HTERT RPE-1 (cell line): ENCODE measurements around the gene NAMPT.
"Not testable (repeated sequence)": the region's sequence is repeated elsewhere in the genome, so short reads cannot be mapped to it uniquely, and the experiment has no call there.

Experiments
- in situ Hi-C: fragments of 300-500 bp; cut with MboI; formaldehyde crosslinking; loops from 4 replicates; pipeline ENCODE4 v1.14.3; 2020; ENCODE audit warnings: low sequenced_read_pairs

The NAMPT gene

GRCh38 chr7:106305732-106306131 lies 20.9 kb upstream of the NAMPT start:
- in situ Hi-C loops, result no loop called here

DNA sequence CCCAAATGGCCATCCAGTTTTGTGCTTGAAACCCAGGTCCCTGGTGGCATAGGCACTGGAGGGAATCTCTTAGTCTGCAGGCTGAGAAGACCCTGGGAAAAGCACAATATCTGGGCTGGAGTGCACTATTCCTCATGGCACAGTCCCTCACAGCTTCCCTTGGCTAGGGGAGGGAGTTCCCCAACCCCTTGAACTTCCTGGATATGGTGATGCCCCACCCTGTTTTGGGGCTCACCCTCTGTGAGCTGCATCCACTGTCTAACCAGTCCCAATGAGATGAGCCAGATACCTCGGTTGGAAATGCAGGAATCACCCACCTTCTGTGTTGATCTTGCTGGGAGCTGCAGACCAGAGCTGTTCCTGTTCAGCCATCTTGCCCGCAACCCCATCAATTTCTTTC lies 19.8 kb upstream of the NAMPT start:
- in situ Hi-C loops, result no loop called here

- in situ Hi-C loops, result not testable (repeated sequence)
These were observed 13.8 kb upstream of the NAMPT start for GRCh38 chr7:106298631-106299030.

- in situ Hi-C loops, result not testable (repeated sequence)
These were observed 13.4 kb upstream of the NAMPT start for GRCh38 chr7:106298155-106298554.

- in situ Hi-C loops, result no loop called here
These were observed 9.6 kb upstream of the NAMPT start for GRCh38 chr7:106294334-106294733.

GRCh38 chr7:106291247-106291646 lies 6.5 kb upstream of the NAMPT start:
- in situ Hi-C loops, result no loop called here

- in situ Hi-C loops, result no loop called here
These were observed 5.5 kb upstream of the NAMPT start for GRCh38 chr7:106290319-106290718.

- in situ Hi-C loops, result no loop called here
These were observed 5.1 kb upstream of the NAMPT start for GRCh38 chr7:106289848-106290247.

GRCh38 chr7:106288263-106288662 lies 3.5 kb upstream of the NAMPT start:
- in situ Hi-C loops, result no loop called here

DNA sequence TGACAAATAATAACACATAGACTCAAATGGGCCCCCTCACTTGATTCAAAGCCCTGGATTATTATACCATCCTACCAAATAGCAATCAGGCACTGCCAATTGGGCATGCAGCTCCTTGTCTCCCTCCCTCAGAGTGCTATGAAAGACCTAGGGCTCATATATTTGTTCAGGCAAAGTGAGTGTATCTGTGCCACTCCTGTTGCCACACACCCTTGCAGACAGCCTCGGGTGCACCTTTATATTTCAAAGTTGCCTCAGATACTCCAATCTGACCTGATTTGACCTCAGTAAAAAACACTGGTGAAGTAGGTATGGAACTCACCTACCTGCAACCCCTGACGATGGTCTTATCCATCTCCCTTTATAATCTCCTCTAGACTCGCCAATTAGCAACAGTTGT lies 3.0 kb upstream of the NAMPT start:
- in situ Hi-C loops, result no loop called here

- in situ Hi-C loops, result no loop called here
These were observed 1.2 kb upstream of the NAMPT start for GRCh38 chr7:106285855-106286492.

DNA sequence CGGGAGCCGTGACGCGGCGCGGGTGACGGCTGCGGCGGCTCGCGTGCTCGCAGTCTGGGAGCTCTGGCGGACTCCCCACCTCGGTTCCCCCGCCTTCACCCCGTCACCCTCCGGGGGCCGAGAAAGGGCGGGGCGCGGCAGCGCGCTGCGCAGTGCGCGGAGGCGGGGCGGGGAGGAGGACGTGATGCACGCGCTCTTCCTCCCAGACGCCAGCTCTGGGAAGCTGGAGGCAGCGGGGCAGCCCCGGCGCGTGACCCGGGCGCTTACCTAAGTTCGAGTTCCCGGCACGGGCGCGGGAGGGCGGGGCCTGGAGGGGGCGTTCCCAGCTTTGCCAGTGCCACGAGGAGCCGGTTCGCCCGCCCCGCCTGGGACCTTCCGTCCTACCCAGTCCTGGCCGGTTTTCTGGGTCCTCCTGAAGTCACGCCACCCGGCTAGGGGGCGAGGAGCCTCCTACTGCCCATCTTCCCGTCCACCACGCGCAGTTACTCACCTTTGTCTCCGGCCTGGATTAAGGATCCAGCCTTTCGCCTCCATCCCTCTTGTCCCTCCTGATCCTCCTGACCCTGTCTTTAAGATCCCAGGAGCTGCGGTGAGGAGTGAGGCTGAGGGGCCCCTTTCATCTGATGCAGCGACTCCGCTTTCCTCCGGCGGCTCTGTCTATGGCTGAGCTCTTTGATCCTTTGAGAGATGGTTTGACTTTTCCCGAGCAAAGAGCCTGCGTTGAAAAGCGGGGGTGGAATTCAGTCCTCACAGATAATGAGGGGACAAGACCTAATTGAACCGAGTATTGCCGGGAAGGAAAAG lies 470 bp upstream of the NAMPT start:
- in situ Hi-C loops, result no loop called here

GRCh38 chr7:106283831-106284713 lies 711 bp downstream of the NAMPT start:
- in situ Hi-C loops, result no loop called here

- in situ Hi-C loops, result no loop called here
These were observed 1.3 kb downstream of the NAMPT start for GRCh38 chr7:106283501-106283830.

- in situ Hi-C loops, result no loop called here
These were observed 1.9 kb downstream of the NAMPT start for GRCh38 chr7:106282852-106283251.

DNA sequence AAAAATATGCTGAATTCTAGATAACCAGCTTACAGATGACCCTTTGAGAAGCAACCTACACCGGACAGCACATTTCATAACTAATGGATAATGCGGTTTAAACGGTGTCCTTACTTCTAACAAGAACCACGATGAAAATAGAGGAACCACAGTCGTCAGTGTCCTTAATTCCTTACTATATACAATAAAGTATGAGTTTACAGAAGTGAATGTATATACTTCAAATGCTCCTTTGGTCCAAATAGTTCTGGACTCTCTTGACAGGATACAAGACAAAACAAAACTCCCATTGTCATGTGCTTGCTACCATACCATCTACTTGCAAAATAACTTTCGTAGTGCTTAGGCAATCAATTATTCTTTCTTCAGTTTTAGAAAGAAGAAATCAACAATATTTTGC lies 2.4 kb downstream of the NAMPT start:
- in situ Hi-C loops, result no loop called here

DNA sequence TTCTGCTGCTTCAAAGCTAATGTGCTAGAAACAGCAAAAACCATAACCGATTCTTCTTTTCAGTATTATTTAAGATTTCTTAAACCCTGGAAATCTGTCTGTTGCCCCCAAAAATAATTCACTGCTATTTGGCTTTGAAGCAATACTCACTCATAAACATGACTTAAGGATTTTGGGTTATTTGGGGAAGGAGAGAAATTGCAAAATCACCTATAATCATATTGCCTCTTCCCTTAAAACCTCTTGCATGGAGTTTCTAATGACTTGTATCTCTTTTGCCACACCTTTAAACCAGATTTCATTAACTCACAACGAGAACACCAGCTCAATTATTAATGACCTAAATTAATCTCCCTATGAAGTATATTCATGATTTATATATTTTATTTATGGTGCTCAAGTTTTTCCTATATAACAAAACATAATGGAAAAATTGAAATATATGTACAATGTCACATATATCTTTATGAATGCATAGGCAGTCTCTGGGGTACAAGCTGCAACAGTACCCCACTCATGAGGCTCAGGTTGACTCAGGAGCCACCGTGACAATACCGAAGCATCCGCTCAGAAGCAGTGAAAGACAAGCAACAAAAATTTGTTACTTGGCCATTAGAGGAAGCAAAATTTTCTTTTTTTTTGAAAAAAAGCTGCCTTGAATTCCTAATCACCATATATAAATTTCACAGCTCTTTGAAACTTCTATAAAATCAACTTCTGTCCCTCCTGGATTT lies 3.0 kb downstream of the NAMPT start:
- in situ Hi-C loops, result no loop called here

DNA sequence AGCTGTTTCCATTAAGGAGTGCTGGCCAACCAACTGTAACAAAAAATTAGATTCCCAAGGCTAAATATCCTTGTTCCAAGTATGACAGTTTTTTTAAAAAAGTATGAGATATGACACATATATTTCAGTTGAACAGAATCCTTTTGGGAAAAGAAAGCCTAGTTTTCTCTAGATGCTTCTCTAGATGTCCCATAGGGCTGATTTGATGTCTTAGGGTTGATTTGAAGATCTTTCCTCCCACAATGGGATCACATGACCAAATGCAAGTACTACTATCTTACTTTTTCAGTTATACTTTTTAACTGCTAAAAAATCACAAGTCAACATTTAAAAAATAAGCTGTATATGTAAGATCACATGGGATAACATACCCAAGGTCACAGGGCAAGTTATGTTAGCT lies 3.7 kb downstream of the NAMPT start:
- in situ Hi-C loops, result no loop called here

- in situ Hi-C loops, result no loop called here
These were observed 5.2 kb downstream of the NAMPT start for GRCh38 chr7:106279425-106280197.

DNA sequence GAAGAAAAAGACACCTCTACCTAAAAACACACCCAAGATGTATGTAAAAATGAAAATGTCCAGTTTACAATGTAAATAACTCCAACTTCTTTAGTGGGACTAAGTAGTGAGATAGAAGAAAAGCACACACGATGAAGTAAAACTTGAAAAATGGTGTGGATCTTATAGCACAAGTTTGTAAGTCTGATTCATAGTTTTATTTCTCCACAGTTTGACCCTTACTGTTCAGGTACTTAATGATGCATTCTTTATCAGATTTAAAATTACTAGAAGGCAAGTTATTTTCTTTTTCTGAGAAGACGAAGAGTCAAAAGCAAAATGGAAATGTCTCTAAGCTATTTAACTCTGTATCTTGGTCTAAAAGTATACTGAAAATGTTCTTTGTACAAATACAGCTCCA lies 6.1 kb downstream of the NAMPT start:
- in situ Hi-C loops, result no loop called here
